C4-2B (cell line): Measurements from ENCODE around the gene ADAMTS13.

Experiments
- H3K27ac ChIP-seq: fragments of 450-650 bp; 2 replicates; pipeline ENCODE4 v1.5.1; 2017
- CTCF ChIP-seq: fragments of 450-650 bp; conservative IDR thresholded peaks from 2 replicates; pipeline ENCODE4 v1.5.1; 2017; ENCODE audit warnings: mild to moderate bottlenecking
- ZFX ChIP-seq: fragments of 450-650 bp; IDR thresholded peaks from 2 replicates; pipeline ENCODE4 v1.6.1; 2017

The ADAMTS13 gene

DNA sequence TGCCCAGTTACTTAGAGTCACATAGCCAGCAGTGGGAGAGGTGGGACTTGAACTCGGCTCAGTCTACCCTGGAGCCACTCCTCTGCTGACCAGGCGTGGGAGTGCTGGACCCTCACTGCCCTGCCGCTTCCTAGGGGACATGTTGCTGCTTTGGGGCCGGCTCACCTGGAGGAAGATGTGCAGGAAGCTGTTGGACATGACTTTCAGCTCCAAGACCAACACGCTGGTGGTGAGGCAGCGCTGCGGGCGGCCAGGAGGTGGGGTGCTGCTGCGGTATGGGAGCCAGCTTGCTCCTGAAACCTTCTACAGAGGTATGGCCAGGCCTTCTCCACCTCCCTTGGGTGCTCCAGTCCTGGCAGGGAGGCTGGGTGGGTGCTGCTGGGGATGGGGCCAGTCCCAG, 34.2 kb downstream of the ADAMTS13 start:
- no peak for TF ChIP-seq ZFX
- no peak for TF ChIP-seq CTCF
- H3K27ac ChIP-seq: no peak overlapping the region

- H3K27ac ChIP-seq: no peak overlapping the region
- TF ChIP-seq CTCF (no peak), ZFX (no peak)
Observed at GRCh38 chr9:133457233-133457632, 35.1 kb downstream of the ADAMTS13 start.

DNA sequence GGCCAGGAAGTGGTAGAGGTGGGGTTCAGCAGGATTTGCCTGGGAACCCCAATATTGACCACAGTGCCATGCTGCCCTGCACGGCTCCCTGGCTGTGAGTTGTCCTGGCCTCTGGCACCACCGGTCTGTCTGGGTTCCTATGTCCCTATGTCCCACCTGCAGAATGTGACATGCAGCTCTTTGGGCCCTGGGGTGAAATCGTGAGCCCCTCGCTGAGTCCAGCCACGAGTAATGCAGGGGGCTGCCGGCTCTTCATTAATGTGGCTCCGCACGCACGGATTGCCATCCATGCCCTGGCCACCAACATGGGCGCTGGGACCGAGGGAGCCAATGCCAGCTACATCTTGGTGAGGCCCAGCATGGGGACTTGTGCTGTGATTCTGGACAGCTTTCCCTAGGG, 35.6 kb downstream of the ADAMTS13 start:
- H3K27ac ChIP-seq: no peak overlapping the region
- TF ChIP-seq CTCF: no peak
- no peak for TF ChIP-seq ZFX

DNA sequence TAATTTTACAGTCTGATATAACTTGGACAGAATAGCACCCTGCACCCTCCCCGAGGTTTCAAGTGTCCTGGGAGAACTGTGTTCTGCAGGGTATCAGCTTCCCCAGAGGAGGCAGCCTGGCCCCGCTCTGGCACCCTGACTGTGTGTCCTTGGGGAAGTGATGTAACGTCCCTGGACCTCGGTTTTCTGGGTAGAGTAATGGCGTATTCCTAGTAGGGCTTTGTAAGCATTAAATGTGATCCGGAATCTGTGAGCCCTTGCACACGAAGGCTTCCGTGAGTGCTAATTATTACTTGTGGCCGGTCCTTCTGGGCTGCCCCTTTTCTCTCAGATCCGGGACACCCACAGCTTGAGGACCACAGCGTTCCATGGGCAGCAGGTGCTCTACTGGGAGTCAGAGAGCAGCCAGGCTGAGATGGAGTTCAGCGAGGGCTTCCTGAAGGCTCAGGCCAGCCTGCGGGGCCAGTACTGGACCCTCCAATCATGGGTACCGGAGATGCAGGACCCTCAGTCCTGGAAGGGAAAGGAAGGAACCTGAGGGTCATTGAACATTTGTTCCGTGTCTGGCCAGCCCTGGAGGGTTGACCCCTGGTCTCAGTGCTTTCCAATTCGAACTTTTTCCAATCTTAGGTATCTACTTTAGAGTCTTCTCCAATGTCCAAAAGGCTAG, 36.6 kb downstream of the ADAMTS13 start:
- H3K27ac ChIP-seq: peak overlapping the region; percentile 97
- TF ChIP-seq ZFX (no peak), CTCF (no peak)

- no peak for TF ChIP-seq ZFX
- TF ChIP-seq CTCF: no peak
- H3K27ac ChIP-seq: peak within 1 kb of the TSS; percentile 97
Observed at GRCh38 chr9:133459476-133460404, 37.6 kb downstream of the ADAMTS13 start, which contains the start of gene CACFD1. Gene CACFD1, plus strand, starts transcription at chr9:133459978. Its CDS starts 89 bp downstream, at chr9:133460067.

DNA sequence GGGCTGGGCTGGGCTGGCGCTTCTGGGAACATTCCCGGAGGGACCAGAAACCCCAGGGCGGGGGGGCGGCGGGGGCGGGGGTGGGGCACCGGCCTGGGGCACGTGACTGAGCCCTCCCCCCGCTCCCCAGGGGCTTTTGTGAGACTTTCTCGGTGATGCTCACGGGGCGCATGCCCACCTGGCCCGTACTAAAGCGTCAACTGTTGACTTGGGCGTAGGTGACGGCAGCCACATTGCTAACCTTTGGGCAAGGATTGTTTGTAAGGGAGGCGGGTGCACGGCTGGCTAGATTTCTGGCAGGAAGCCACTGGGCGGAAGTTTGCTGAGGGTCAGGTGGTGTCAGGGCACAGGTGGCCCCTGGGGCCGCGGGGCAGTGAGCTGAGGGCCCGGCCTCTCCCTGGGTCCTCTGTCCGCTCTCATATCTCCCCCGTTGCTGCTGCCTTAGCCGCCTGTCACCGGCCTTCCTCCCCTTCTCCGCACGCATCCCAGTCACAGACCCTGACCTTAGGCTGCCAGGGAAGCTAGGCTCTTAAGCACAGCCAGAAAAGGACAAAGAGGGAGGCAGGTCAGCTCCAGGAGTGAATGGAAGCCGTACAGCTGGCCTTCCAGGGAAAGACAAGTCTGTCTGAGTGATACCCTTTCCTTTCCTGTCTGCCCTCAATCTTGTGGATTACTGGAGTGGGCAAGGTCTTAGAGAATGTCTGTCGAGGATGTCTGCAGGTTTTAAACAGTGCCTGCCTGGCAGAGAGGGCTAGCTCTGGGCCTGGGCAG, 38.4 kb downstream of the ADAMTS13 start:
- peak overlapping the region; percentile 97 for H3K27ac ChIP-seq

More for the DNA sequence above, 38.4 kb downstream of the ADAMTS13 start:
- TF ChIP-seq CTCF (no peak), ZFX (no peak)
